ENCODE data around the gene BTRC. TPM values are rescaled to one million over a fixed set of nuclear protein-coding genes. Genes with fewer than 3 reads are reported as not detected.

The BTRC gene
- total RNA-seq, 1 experiment from 2014 or later = 22.4 TPM

- H3K4me3 Mint-ChIP-seq = no peak overlapping the region
- H3K27me3 Mint-ChIP-seq (ENCODE audit: low read depth) = no peaks in the 10 kb centered on the region
- no peaks in the 10 kb centered on the region for H3K36me3 Mint-ChIP-seq
- DNase-seq (ENCODE audit: low spot score) (no peak), ATAC-seq (no peak)
- no peaks in the 10 kb centered on the region for H3K9me3 Mint-ChIP-seq
- CTCF ChIA-PET = interaction anchor here (1.0 to 2.0 kb wide), 4 partner anchors 12 to 234 kb away, joined by 3 to 9 read pairs (median 4); no protein-coding TSS in a partner anchor
- peaks cover 21% of the 10 kb centered on the region for H3K4me1 Mint-ChIP-seq
- H3K27ac Mint-ChIP-seq = peak overlapping the region; percentile 34; the same call in 1 of the 2 replicates
- TF ChIP-seq NFE2L1 (CRISPR knock-in tag; IDR thresholded peaks at IDR 0.05) = no peak
- POLR2A ChIA-PET = no interaction called here
Measured at GRCh38 chr10:101525848-101526247, 171.9 kb downstream of the BTRC start.

- Mint-ChIP-seq H3K27me3 (ENCODE audit: low read depth) (no peaks in the 10 kb centered on the region), H3K36me3 (no peaks in the 10 kb centered on the region), H3K9me3 (no peaks in the 10 kb centered on the region), H3K27ac (peak overlapping the region; percentile 36), H3K4me3 (no peak overlapping the region), H3K4me1 (peaks cover 21% of the 10 kb centered on the region)
- peak; percentile 67 for ATAC-seq
- ChIA-PET CTCF (interaction anchor here (0.6 to 1.6 kb wide), 4 partner anchors 11 to 74 kb away, joined by 3 to 8 read pairs (median 4); no protein-coding TSS in a partner anchor), POLR2A (no interaction called here)
- no peak for DNase-seq (ENCODE audit: low spot score)
- no peak for TF ChIP-seq PRDM15 (CRISPR knock-in tag; IDR thresholded peaks at IDR 0.05)
- TF ChIP-seq ARID4B (CRISPR knock-in tag; IDR thresholded peaks at IDR 0.05; ENCODE audit: borderline replicate concordance) = no peak
- TF ChIP-seq ZNF425 (CRISPR knock-in tag; conservative IDR thresholded peaks at IDR 0.05) = no peak
- no peak for TF ChIP-seq HMGXB4 (CRISPR knock-in tag; IDR thresholded peaks at IDR 0.05)
- no peak for TF ChIP-seq TP53 (CRISPR knock-in tag; IDR thresholded peaks at IDR 0.05)
- TF ChIP-seq ATF2 (CRISPR knock-in tag; IDR thresholded peaks at IDR 0.05; ENCODE audit: borderline replicate concordance, low read depth) = no peak
- TF ChIP-seq ESRRA (CRISPR knock-in tag; IDR thresholded peaks at IDR 0.05; ENCODE audit: borderline replicate concordance) = no peak
- TF ChIP-seq ZNF532 (CRISPR knock-in tag; IDR thresholded peaks at IDR 0.05; ENCODE audit: borderline replicate concordance) = no peak
- no peak for TF ChIP-seq USF2 (CRISPR knock-in tag; IDR thresholded peaks at IDR 0.05)
- no peak for TF ChIP-seq SMAD4 (CRISPR knock-in tag; IDR thresholded peaks at IDR 0.05)
- TF ChIP-seq ZBTB43 (CRISPR knock-in tag; IDR thresholded peaks at IDR 0.05) = no peak
- no peak for TF ChIP-seq OVOL2 (CRISPR knock-in tag; IDR thresholded peaks at IDR 0.05; ENCODE audit: borderline replicate concordance)
Measured at GRCh38 chr10:101529207-101529606, 175.2 kb downstream of the BTRC start.
